ENCODE data around the gene JARID2. TPM values are rescaled to one million over a fixed set of nuclear protein-coding genes. Genes with fewer than 3 reads are reported as not detected.

JARID2 gene
- total RNA-seq, 1 donor from 2014 or later, result 66.1 TPM

- no peak overlapping the region for H3K4me3 Mint-ChIP-seq (ENCODE audit: unreplicated experiment)
- peaks cover 33% of the 10 kb centered on the region for H3K4me1 Mint-ChIP-seq (ENCODE audit: unreplicated experiment)
- DNase-seq (ENCODE audit: low spot score), result no peak
- H3K27me3 Mint-ChIP-seq (ENCODE audit: unreplicated experiment), result peaks cover 8% of the 10 kb centered on the region
- H3K36me3 Mint-ChIP-seq (ENCODE audit: low read depth, unreplicated experiment), result peaks cover 45% of the 10 kb centered on the region
- no peak overlapping the region for H3K27ac Mint-ChIP-seq (ENCODE audit: unreplicated experiment)
- no peaks in the 10 kb centered on the region for H3K9me3 Mint-ChIP-seq (ENCODE audit: unreplicated experiment)
- TF ChIP-seq CTCF (IDR thresholded peaks at IDR 0.05; ENCODE audit: unreplicated experiment), result no peak
These were observed 244.6 kb downstream of the JARID2 start for GRCh38 chr6:15490242-15491100.

- Mint-ChIP-seq H3K4me3 (ENCODE audit: unreplicated experiment) (peak overlapping the region; percentile 54), H3K4me1 (ENCODE audit: unreplicated experiment) (peaks cover 39% of the 10 kb centered on the region), H3K36me3 (ENCODE audit: low read depth, unreplicated experiment) (peaks cover 55% of the 10 kb centered on the region), H3K27me3 (ENCODE audit: unreplicated experiment) (peaks cover 14% of the 10 kb centered on the region), H3K27ac (ENCODE audit: unreplicated experiment) (no peak overlapping the region), H3K9me3 (ENCODE audit: unreplicated experiment) (no peaks in the 10 kb centered on the region)
- peak; percentile 73 for DNase-seq (ENCODE audit: low spot score)
- peak; percentile 80 for TF ChIP-seq CTCF (IDR thresholded peaks at IDR 0.05; ENCODE audit: unreplicated experiment)
These were observed 245.6 kb downstream of the JARID2 start for GRCh38 chr6:15491255-15491985.

- Mint-ChIP-seq H3K27ac (ENCODE audit: unreplicated experiment) (no peak overlapping the region), H3K4me1 (ENCODE audit: unreplicated experiment) (peaks cover 37% of the 10 kb centered on the region), H3K9me3 (ENCODE audit: unreplicated experiment) (no peaks in the 10 kb centered on the region), H3K4me3 (ENCODE audit: unreplicated experiment) (no peak overlapping the region), H3K36me3 (ENCODE audit: low read depth, unreplicated experiment) (peaks cover 52% of the 10 kb centered on the region), H3K27me3 (ENCODE audit: unreplicated experiment) (peaks cover 16% of the 10 kb centered on the region)
- no peak for TF ChIP-seq CTCF (IDR thresholded peaks at IDR 0.05; ENCODE audit: unreplicated experiment)
- DNase-seq (ENCODE audit: low spot score), result no peak
These were observed 246.1 kb downstream of the JARID2 start for GRCh38 chr6:15491986-15492269.

- no peak overlapping the region for H3K4me3 Mint-ChIP-seq (ENCODE audit: unreplicated experiment)
- H3K36me3 Mint-ChIP-seq (ENCODE audit: low read depth, unreplicated experiment), result peaks cover 47% of the 10 kb centered on the region
- H3K27ac Mint-ChIP-seq (ENCODE audit: unreplicated experiment), result no peak overlapping the region
- H3K9me3 Mint-ChIP-seq (ENCODE audit: unreplicated experiment), result no peaks in the 10 kb centered on the region
- peaks cover 22% of the 10 kb centered on the region for H3K27me3 Mint-ChIP-seq (ENCODE audit: unreplicated experiment)
- no peak for DNase-seq (ENCODE audit: low spot score)
- peaks cover 29% of the 10 kb centered on the region for H3K4me1 Mint-ChIP-seq (ENCODE audit: unreplicated experiment)
- TF ChIP-seq CTCF (IDR thresholded peaks at IDR 0.05; ENCODE audit: unreplicated experiment), result no peak
These were observed 247.7 kb downstream of the JARID2 start for GRCh38 chr6:15493437-15494168.
